ENCODE results near the gene CACFD1. TPM values are rescaled to one million over a fixed set of nuclear protein-coding genes. Genes with fewer than 3 reads are reported as not detected.

CACFD1 gene
- total RNA-seq, 2 experiments from 2014 or later: 0.68 to 1.2 TPM

DNA sequence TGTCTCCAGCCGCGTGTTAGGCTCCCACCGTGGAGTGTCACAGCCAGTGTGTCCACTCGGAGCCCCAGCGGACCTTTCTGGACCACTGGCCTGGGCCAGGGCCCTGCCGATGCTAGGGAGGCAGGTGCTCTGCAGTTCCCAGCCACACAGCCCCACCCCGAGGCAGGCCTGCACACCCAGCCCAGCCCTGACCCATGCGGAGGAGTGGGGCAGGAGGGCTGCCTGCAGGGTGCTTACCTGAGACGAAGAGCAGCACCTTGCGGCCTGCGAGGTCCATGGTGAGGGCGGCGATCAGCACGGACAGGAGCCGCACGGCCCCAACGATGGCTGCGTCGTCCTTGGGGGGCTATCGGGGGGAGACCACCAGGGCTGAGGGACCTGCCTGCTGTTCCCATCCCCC is 14.0 kb downstream of the CACFD1 start:
- Mint-ChIP-seq H3K27ac (no peak overlapping the region), H3K27me3 (no peaks in the 10 kb centered on the region), H3K36me3 (ENCODE audit: low read depth) (no peaks in the 10 kb centered on the region), H3K4me3 (no peak overlapping the region), H3K9me3 (no peaks in the 10 kb centered on the region), H3K4me1 (peaks cover 5% of the 10 kb centered on the region)
- no peak for DNase-seq
- ChIA-PET CTCF (interaction anchor here (1.0 kb wide), 1 partner anchor 73 kb away, joined by 3 read pairs; no protein-coding TSS in a partner anchor), POLR2A (no interaction called here)

GRCh38 chr9:133474215-133474614 is 14.4 kb downstream of the CACFD1 start:
- Mint-ChIP-seq H3K27me3 (no peaks in the 10 kb centered on the region), H3K4me3 (no peak overlapping the region), H3K27ac (no peak overlapping the region), H3K9me3 (no peaks in the 10 kb centered on the region), H3K4me1 (peaks cover 5% of the 10 kb centered on the region), H3K36me3 (ENCODE audit: low read depth) (no peaks in the 10 kb centered on the region)
- POLR2A ChIA-PET: interaction anchor here (0.8 to 1.8 kb wide), 2 partner anchors 14 to 126 kb away, joined by 3 to 5 read pairs; partner anchors contain the start of genes CACFD1, MED22 and RPL7A
- CTCF ChIA-PET: interaction anchor here (1.0 kb wide), 1 partner anchor 73 kb away, joined by 3 read pairs; no protein-coding TSS in a partner anchor
- no peak for DNase-seq

- Mint-ChIP-seq H3K4me3 (no peak overlapping the region), H3K9me3 (no peaks in the 10 kb centered on the region), H3K27ac (no peak overlapping the region), H3K27me3 (no peaks in the 10 kb centered on the region), H3K4me1 (peaks cover 12% of the 10 kb centered on the region), H3K36me3 (ENCODE audit: low read depth) (no peaks in the 10 kb centered on the region)
- POLR2A ChIA-PET: interaction anchor here (0.8 to 1.8 kb wide), 2 partner anchors 15 to 127 kb away, joined by 3 to 5 read pairs; partner anchors contain the start of genes CACFD1, MED22 and RPL7A
- CTCF ChIA-PET: no interaction called here
- DNase-seq: no peak
Observed at GRCh38 chr9:133474853-133475252, 15.1 kb downstream of the CACFD1 start.

GRCh38 chr9:133475292-133476012 is 15.7 kb downstream of the CACFD1 start:
- no peaks in the 10 kb centered on the region for H3K9me3 Mint-ChIP-seq
- no peaks in the 10 kb centered on the region for H3K36me3 Mint-ChIP-seq (ENCODE audit: low read depth)
- CTCF ChIA-PET: no interaction called here
- H3K27me3 Mint-ChIP-seq: no peaks in the 10 kb centered on the region
- H3K27ac Mint-ChIP-seq: no peak overlapping the region
- no peak for DNase-seq
- H3K4me3 Mint-ChIP-seq: no peak overlapping the region
- H3K4me1 Mint-ChIP-seq: peaks cover 13% of the 10 kb centered on the region
- POLR2A ChIA-PET: interaction anchor here (1.8 kb wide), 1 partner anchor 16 kb away, joined by 5 read pairs; the partner anchor contains the start of gene CACFD1

DNA sequence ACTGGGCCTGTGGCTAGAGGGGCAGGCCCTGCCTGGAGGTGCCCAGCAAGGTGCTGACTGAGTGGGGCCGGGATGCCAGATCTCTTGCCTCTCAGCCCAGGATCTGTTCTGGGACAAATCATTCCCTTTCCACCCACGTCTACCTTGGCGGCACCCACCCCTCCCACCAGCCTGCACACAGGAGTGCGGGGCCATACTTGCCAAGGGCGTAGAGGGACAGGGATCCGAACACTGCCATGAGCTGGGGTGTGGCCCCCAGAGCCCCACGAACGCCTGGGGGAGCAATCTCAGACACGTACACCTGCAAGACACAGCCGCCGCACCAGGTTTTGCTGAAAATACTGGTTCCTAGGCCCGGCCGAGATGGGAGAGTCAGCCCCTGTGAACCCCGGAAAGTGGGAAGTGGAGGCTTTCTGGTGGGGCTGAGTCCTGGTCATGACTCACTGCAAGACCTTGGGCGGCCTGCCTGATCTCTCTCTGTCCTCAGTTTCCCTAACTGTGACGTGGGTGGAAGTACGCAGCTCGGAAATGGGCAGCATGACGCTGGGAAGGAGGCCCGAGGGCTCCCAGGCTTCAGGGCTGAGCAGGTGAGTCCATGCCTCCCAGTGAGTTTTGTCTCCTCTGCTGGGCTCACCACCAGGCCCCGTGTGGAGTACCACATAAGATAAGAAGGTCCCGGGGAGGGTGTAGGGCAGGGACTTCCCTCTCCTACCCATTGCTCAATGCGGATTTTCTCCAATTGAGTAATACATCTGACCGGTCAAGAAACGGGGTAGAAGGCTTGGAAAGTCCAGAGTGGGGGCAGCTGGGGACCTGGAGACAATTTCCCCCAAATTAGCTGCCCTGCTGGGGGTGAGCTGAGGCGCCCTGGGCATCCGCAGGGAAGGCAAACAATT is 16.5 kb downstream of the CACFD1 start:
- no peaks in the 10 kb centered on the region for H3K9me3 Mint-ChIP-seq
- no peaks in the 10 kb centered on the region for H3K36me3 Mint-ChIP-seq (ENCODE audit: low read depth)
- H3K4me1 Mint-ChIP-seq: peaks cover 13% of the 10 kb centered on the region
- no peaks in the 10 kb centered on the region for H3K27me3 Mint-ChIP-seq
- no peak overlapping the region for H3K27ac Mint-ChIP-seq
- ChIA-PET POLR2A (interaction anchor here (1.8 kb wide), 1 partner anchor 17 kb away, joined by 5 read pairs; the partner anchor contains the start of gene CACFD1), CTCF (interaction anchor here (1.0 kb wide), 1 partner anchor 289 kb away, joined by 3 read pairs; no protein-coding TSS in a partner anchor)
- H3K4me3 Mint-ChIP-seq: no peak overlapping the region
- no peak for DNase-seq

GRCh38 chr9:133476941-133477340 is 17.2 kb downstream of the CACFD1 start:
- no peak overlapping the region for H3K4me3 Mint-ChIP-seq
- H3K4me1 Mint-ChIP-seq: peaks cover 13% of the 10 kb centered on the region
- H3K27me3 Mint-ChIP-seq: peaks cover 2% of the 10 kb centered on the region
- H3K27ac Mint-ChIP-seq: no peak overlapping the region
- no peaks in the 10 kb centered on the region for H3K9me3 Mint-ChIP-seq
- H3K36me3 Mint-ChIP-seq (ENCODE audit: low read depth): no peaks in the 10 kb centered on the region
- DNase-seq: no peak
- CTCF ChIA-PET: interaction anchor here (1.0 kb wide), 1 partner anchor 290 kb away, joined by 3 read pairs; no protein-coding TSS in a partner anchor
- POLR2A ChIA-PET: interaction anchor here (3.0 kb wide), 1 partner anchor 106 kb away, joined by 6 read pairs; no protein-coding TSS in a partner anchor

DNA sequence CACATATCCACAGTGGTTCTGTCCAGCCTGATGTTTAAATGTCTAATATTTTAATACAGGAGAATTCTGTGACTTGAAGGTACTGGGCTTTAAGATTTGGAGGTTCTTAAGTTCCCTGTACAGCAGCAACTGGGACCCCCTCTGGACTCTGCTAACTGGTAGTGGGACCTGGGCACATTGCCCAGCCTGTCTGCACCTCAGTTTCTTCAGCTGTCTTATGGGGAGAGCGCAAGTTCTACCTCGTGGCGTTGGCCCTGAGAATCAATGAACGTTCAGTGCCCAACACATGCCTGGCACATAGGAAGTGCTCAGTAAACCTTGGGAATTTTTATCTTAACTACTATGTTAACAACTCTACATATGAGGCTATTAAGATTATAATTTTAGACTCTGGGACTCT is 17.7 kb downstream of the CACFD1 start:
- POLR2A ChIA-PET: interaction anchor here (3.0 kb wide), 1 partner anchor 106 kb away, joined by 6 read pairs; no protein-coding TSS in a partner anchor
- Mint-ChIP-seq H3K27me3 (peaks cover 6% of the 10 kb centered on the region), H3K27ac (no peak overlapping the region), H3K36me3 (ENCODE audit: low read depth) (no peaks in the 10 kb centered on the region), H3K4me3 (no peak overlapping the region), H3K9me3 (no peaks in the 10 kb centered on the region), H3K4me1 (peaks cover 13% of the 10 kb centered on the region)
- DNase-seq: no peak
- CTCF ChIA-PET: interaction anchor here (1.0 kb wide), 1 partner anchor 291 kb away, joined by 3 read pairs; no protein-coding TSS in a partner anchor

- CTCF ChIA-PET: interaction anchor here (1.7 kb wide), 1 partner anchor 334 kb away, joined by 4 read pairs; no protein-coding TSS in a partner anchor
- Mint-ChIP-seq H3K4me1 (peaks cover 13% of the 10 kb centered on the region), H3K4me3 (peak overlapping the region; percentile 37), H3K27me3 (peaks cover 9% of the 10 kb centered on the region), H3K9me3 (no peaks in the 10 kb centered on the region), H3K27ac (no peak overlapping the region), H3K36me3 (ENCODE audit: low read depth) (no peaks in the 10 kb centered on the region)
- POLR2A ChIA-PET: interaction anchor here (0.6 to 3.0 kb wide), 5 partner anchors 16 to 130 kb away, joined by 3 to 6 read pairs (median 5); partner anchors contain the start of genes CACFD1, MED22 and RPL7A
- DNase-seq: no peak
Observed at GRCh38 chr9:133477992-133478850, 18.4 kb downstream of the CACFD1 start.

GRCh38 chr9:133478851-133479711 is 19.3 kb downstream of the CACFD1 start, which contains the start of gene SLC2A6:
Gene SLC2A6 (minus strand): TSS chr9:133479099. CDS start chr9:133479059, 40 bp downstream.
- peak; percentile 83 for DNase-seq
- ChIA-PET CTCF (interaction anchor here (0.5 to 1.7 kb wide), 4 partner anchors 21 to 335 kb away, joined by 3 to 4 read pairs (median 3); no protein-coding TSS in a partner anchor), POLR2A (interaction anchor here (0.6 to 3.0 kb wide), 5 partner anchors 15 to 131 kb away, joined by 3 to 6 read pairs (median 5); partner anchors contain the start of genes CACFD1, MED22 and RPL7A)
- Mint-ChIP-seq H3K4me3 (peak within 1 kb of the TSS; percentile 55), H3K27me3 (peaks cover 12% of the 10 kb centered on the region), H3K36me3 (ENCODE audit: low read depth) (no peaks in the 10 kb centered on the region), H3K27ac (no peak within 1 kb of the TSS), H3K9me3 (no peaks in the 10 kb centered on the region), H3K4me1 (peaks cover 13% of the 10 kb centered on the region)

GRCh38 chr9:133483611-133484010 is 23.8 kb downstream of the CACFD1 start:
- Mint-ChIP-seq H3K4me1 (peaks cover 12% of the 10 kb centered on the region), H3K36me3 (ENCODE audit: low read depth) (no peaks in the 10 kb centered on the region), H3K4me3 (no peak overlapping the region), H3K27me3 (peaks cover 12% of the 10 kb centered on the region), H3K9me3 (no peaks in the 10 kb centered on the region), H3K27ac (no peak overlapping the region)
- CTCF ChIA-PET: no interaction called here
- no peak for DNase-seq
- POLR2A ChIA-PET: no interaction called here
